ENCODE measurements around the gene PRDM15. TPM values are rescaled to one million over a fixed set of nuclear protein-coding genes. Genes with fewer than 3 reads are reported as not detected.

The PRDM15 gene
- total RNA-seq, 2 experiments from 2014 or later, result 10.4 to 12.0 TPM

DNA sequence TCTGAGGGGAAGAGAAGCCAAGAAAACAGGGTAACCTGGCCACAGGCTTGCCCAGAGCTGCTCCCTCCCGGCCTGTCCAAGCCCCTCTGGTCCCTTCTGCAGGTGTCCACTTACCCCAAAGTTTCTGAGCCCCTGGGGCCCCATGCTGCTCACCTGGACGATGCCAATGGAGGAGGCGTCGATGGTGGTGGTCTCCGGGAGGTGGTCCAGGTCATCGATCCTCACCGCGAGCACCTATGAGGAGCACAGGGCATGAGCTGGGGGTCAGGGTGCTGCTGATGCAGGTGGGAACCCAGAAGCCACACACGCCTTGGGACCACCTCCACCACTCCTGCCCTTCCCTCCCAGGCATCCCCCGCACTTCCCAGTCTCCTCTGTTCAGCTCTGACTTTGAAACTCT, 74.8 kb downstream of the PRDM15 start:
- ATAC-seq (ENCODE audit: poor library complexity) (no peak), DNase-seq (no peak)
- Histone ChIP-seq H3K36me3 (ENCODE audit: insufficient read depth, low read length) (peaks cover 34% of the 10 kb centered on the region), H3K4me3 (ENCODE audit: low read length) (no peak overlapping the region), H3K4me1 (ENCODE audit: insufficient read depth, low read length) (no peaks in the 10 kb centered on the region), H3K27ac (ENCODE audit: low read depth in 1 of 2, low read length in 2 of 2) (no peak overlapping the region), H3K9me3 (ENCODE audit: control insufficient read depth in 1 of 2, insufficient read depth in 1 of 2, low read length in 2 of 2) (no peaks in the 10 kb centered on the region), H3K27me3 (ENCODE audit: control insufficient read depth in 1 of 2, insufficient read depth in 2 of 2, low read length in 2 of 2) (no peaks in the 10 kb centered on the region)
- Mint-ChIP-seq H3K4me1 (ENCODE audit: low read depth) (no peaks in the 10 kb centered on the region), H3K4me3 (no peak overlapping the region), H3K9me3 (no peaks in the 10 kb centered on the region), H3K36me3 (ENCODE audit: low read depth) (peaks cover 62% of the 10 kb centered on the region), H3K27me3 (no peaks in the 10 kb centered on the region), H3K27ac (no peak overlapping the region)
- intact Hi-C loops (cut with DNase I, micrococcal nuclease), result no loop called here
- TF ChIP-seq, protein P1, sequence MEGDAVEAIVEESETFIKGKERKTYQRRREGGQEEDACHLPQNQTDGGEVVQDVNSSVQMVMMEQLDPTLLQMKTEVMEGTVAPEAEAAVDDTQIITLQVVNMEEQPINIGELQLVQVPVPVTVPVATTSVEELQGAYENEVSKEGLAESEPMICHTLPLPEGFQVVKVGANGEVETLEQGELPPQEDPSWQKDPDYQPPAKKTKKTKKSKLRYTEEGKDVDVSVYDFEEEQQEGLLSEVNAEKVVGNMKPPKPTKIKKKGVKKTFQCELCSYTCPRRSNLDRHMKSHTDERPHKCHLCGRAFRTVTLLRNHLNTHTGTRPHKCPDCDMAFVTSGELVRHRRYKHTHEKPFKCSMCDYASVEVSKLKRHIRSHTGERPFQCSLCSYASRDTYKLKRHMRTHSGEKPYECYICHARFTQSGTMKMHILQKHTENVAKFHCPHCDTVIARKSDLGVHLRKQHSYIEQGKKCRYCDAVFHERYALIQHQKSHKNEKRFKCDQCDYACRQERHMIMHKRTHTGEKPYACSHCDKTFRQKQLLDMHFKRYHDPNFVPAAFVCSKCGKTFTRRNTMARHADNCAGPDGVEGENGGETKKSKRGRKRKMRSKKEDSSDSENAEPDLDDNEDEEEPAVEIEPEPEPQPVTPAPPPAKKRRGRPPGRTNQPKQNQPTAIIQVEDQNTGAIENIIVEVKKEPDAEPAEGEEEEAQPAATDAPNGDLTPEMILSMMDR (IDR thresholded peaks at IDR 0.05), result no peak
- ChIA-PET POLR2A (no interaction called here), CTCF (no interaction called here)

DNA sequence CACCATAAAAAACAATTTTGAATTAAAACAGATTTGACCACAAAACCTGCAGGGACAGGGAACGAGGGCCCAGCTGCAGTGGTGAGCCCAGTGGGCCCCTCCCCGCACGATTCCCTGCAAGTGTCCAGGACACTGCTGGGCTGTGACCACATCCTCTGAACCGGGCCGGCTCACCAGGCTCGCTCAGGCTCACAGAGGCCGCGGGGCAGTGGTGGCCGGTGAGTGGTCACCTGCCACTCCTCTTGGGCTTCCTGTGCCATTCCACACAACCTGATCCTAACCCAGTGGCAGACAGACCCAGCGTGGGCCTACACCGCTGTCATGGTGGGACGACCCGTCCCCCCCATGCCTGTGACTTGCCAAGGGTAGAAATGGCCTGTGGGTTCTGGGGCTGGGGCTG, 75.8 kb downstream of the PRDM15 start:
- no peak overlapping the region for H3K4me3 Mint-ChIP-seq
- Histone ChIP-seq H3K4me1 (ENCODE audit: insufficient read depth, low read length) (no peaks in the 10 kb centered on the region), H3K36me3 (ENCODE audit: insufficient read depth, low read length) (peaks cover 39% of the 10 kb centered on the region), H3K27me3 (ENCODE audit: control insufficient read depth in 1 of 2, insufficient read depth in 2 of 2, low read length in 2 of 2) (no peaks in the 10 kb centered on the region), H3K4me3 (ENCODE audit: low read length) (no peak overlapping the region), H3K27ac (ENCODE audit: low read depth in 1 of 2, low read length in 2 of 2) (no peak overlapping the region), H3K9me3 (ENCODE audit: control insufficient read depth in 1 of 2, insufficient read depth in 1 of 2, low read length in 2 of 2) (no peaks in the 10 kb centered on the region)
- TF ChIP-seq, protein P1 (IDR thresholded peaks at IDR 0.05), result no peak
- CTCF ChIA-PET, result no interaction called here
- H3K4me1 Mint-ChIP-seq (ENCODE audit: low read depth), result no peaks in the 10 kb centered on the region
- ATAC-seq (ENCODE audit: poor library complexity) (no peak), DNase-seq (no peak)
- H3K27me3 Mint-ChIP-seq, result no peaks in the 10 kb centered on the region
- no peaks in the 10 kb centered on the region for H3K9me3 Mint-ChIP-seq
- H3K27ac Mint-ChIP-seq, result no peak overlapping the region
- H3K36me3 Mint-ChIP-seq (ENCODE audit: low read depth), result peaks cover 65% of the 10 kb centered on the region
- POLR2A ChIA-PET, result no interaction called here
- intact Hi-C loops (cut with DNase I, micrococcal nuclease), result no loop called here

DNA sequence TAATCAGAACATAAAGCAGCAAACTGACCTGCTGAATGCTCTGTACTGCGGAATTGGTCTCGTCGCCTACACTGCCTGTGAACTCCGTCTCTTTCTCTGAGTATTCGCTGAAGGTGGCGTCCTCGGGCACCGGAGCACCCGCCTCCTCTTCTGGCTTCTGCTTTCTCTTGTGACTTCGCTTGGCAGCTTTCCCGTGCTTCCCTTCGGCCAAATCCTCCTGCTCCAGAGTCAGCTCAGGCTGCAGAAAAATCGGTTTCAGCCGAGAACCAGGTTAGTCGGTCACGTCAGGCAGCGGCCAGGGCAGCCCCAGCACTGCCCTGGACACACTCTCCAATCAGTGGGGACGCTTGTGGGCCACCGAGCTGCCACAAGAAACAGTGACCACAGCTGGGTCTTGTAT, 76.5 kb downstream of the PRDM15 start:
- no peaks in the 10 kb centered on the region for H3K4me1 ChIP-seq (ENCODE audit: insufficient read depth, low read length)
- H3K27me3 Mint-ChIP-seq, result no peaks in the 10 kb centered on the region
- ChIA-PET POLR2A (no interaction called here), CTCF (no interaction called here)
- H3K27me3 ChIP-seq (ENCODE audit: control insufficient read depth in 1 of 2, insufficient read depth in 2 of 2, low read length in 2 of 2), result no peaks in the 10 kb centered on the region
- H3K27ac Mint-ChIP-seq, result no peak overlapping the region
- DNase-seq, result no peak
- H3K27ac ChIP-seq (ENCODE audit: low read depth in 1 of 2, low read length in 2 of 2), result no peak overlapping the region
- H3K4me3 ChIP-seq (ENCODE audit: low read length), result no peak overlapping the region
- no peaks in the 10 kb centered on the region for H3K9me3 Mint-ChIP-seq
- no peaks in the 10 kb centered on the region for H3K9me3 ChIP-seq (ENCODE audit: control insufficient read depth in 1 of 2, insufficient read depth in 1 of 2, low read length in 2 of 2)
- H3K4me3 Mint-ChIP-seq, result no peak overlapping the region
- ATAC-seq (ENCODE audit: poor library complexity), result no peak
- H3K36me3 ChIP-seq (ENCODE audit: insufficient read depth, low read length), result peaks cover 43% of the 10 kb centered on the region
- peaks cover 63% of the 10 kb centered on the region for H3K36me3 Mint-ChIP-seq (ENCODE audit: low read depth)
- H3K4me1 Mint-ChIP-seq (ENCODE audit: low read depth), result no peaks in the 10 kb centered on the region
- TF ChIP-seq, protein P1 (IDR thresholded peaks at IDR 0.05), result no peak
- intact Hi-C loops (cut with DNase I, micrococcal nuclease), result no loop called here
